Measurements from ENCODE around the gene KRTAP4-7.
"Not testable (repeated sequence)": the region's sequence is repeated elsewhere in the genome, so short reads cannot be mapped to it uniquely, and the experiment has no call there.

DNA sequence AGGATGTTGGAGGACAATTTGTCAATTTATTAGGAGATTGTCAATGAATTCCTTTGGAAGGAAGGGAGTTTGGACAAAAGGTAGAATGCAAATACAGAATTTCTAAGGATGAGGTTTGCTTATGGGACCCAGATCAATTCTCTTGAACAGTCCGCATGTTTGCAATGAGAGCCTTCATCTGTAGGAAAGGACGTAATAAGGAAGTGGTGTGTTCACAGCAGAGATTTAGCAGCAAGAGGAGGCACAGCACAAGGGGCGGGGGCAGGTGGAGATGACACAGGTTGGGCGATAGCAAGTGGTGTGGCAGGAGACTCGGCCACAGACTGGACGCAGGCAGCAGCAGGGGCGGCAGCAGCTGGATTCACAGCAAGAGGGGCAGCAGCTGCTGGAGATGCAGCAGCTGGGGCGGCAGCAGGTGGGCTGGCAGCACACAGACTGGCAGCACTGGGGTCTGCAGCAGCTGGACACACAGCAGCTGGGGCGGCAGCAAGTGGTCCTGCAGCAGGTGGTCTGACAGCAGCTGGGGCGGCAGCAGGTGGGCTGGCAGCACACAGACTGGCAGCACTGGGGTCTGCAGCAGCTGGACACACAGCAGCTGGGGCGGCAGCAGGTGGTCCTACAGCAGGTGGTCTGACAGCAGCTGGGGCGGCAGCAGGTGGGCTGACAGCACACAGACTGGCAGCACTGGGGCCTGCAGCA lies 39.5 kb downstream of the KRTAP4-7 start:
- TF ChIP-seq, protein P1, sequence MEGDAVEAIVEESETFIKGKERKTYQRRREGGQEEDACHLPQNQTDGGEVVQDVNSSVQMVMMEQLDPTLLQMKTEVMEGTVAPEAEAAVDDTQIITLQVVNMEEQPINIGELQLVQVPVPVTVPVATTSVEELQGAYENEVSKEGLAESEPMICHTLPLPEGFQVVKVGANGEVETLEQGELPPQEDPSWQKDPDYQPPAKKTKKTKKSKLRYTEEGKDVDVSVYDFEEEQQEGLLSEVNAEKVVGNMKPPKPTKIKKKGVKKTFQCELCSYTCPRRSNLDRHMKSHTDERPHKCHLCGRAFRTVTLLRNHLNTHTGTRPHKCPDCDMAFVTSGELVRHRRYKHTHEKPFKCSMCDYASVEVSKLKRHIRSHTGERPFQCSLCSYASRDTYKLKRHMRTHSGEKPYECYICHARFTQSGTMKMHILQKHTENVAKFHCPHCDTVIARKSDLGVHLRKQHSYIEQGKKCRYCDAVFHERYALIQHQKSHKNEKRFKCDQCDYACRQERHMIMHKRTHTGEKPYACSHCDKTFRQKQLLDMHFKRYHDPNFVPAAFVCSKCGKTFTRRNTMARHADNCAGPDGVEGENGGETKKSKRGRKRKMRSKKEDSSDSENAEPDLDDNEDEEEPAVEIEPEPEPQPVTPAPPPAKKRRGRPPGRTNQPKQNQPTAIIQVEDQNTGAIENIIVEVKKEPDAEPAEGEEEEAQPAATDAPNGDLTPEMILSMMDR (IDR thresholded peaks at IDR 0.05): not testable (repeated sequence)
- TF ChIP-seq EZH2, EZH2phosphoT487 (IDR thresholded peaks at IDR 0.05): not testable (repeated sequence)
